Posterior cingulate gyrus (tissue), 11 donors: ENCODE data around the gene MTFR2.
A peak's percentile ranks its signal among the peaks of the same experiment; 100 is the strongest.
"Not testable (repeated sequence)": the region's sequence is repeated elsewhere in the genome, so short reads cannot be mapped to it uniquely, and the experiment has no call there.

Experiments used
- DNase-seq, 10 donors: peaks; one replicate each; pipeline versions ENCODE4 v3.0.0 to v3.0.0-alpha.2; 2020 to 2021; ENCODE audit warnings: mixed read lengths in 3 of 10
- intact Hi-C: fragments of 100-400 bp; cut with DNase I; formaldehyde crosslinking; loops from one replicate; pipeline ENCODE4 v1.15.1; 2023

The MTFR2 gene

GRCh38 chr6:136236466-136237293 lies 13.4 kb downstream of the MTFR2 start:
- no peak for DNase-seq
- intact Hi-C loops: no loop called here

GRCh38 chr6:136235233-136235564 lies 14.9 kb downstream of the MTFR2 start:
- intact Hi-C loops: no loop called here
- DNase-seq: no peak

- no peak for DNase-seq
- intact Hi-C loops: no loop called here
Observed at GRCh38 chr6:136232701-136233100, 17.4 kb downstream of the MTFR2 start.

- intact Hi-C loops: no loop called here
- no peak for DNase-seq
Observed at GRCh38 chr6:136230219-136230853, 19.8 kb downstream of the MTFR2 start.

- intact Hi-C loops: loop anchor here (5.0 kb wide), 1 partner anchor 777 kb away; no protein-coding TSS in a partner anchor
- no peak for DNase-seq
Observed at GRCh38 chr6:136228814-136229213, 21.3 kb downstream of the MTFR2 start.

GRCh38 chr6:136226674-136227377 lies 23.3 kb downstream of the MTFR2 start:
- intact Hi-C loops: loop anchor here (1.0 to 5.0 kb wide), 3 partner anchors 194 to 775 kb away; no protein-coding TSS in a partner anchor
- no peak for DNase-seq

- intact Hi-C loops: loop anchor here (1.0 to 5.0 kb wide), 3 partner anchors 193 to 774 kb away; no protein-coding TSS in a partner anchor
- DNase-seq: peak in 8 of 10 donors; percentile 11 to 85 (median 51)
Observed at GRCh38 chr6:136226027-136226673, 24.0 kb downstream of the MTFR2 start.

GRCh38 chr6:136225496-136225895 lies 24.6 kb downstream of the MTFR2 start:
- intact Hi-C loops: loop anchor here (5.0 kb wide), 1 partner anchor 773 kb away; no protein-coding TSS in a partner anchor
- DNase-seq: no peak

- not testable (repeated sequence) for DNase-seq
- intact Hi-C loops: loop anchor here (5.0 kb wide), 1 partner anchor 773 kb away; no protein-coding TSS in a partner anchor
Observed at GRCh38 chr6:136224974-136225373, 25.1 kb downstream of the MTFR2 start.

- intact Hi-C loops: no loop called here
- DNase-seq: no peak
Observed at GRCh38 chr6:136216503-136217401, 33.4 kb downstream of the MTFR2 start.

- DNase-seq: no peak
- intact Hi-C loops: no loop called here
Observed at GRCh38 chr6:136213853-136214252, 36.3 kb downstream of the MTFR2 start.

GRCh38 chr6:136213012-136213539 lies 37.0 kb downstream of the MTFR2 start:
- intact Hi-C loops: no loop called here

GRCh38 chr6:136212608-136213007 lies 37.5 kb downstream of the MTFR2 start:
- no peak for DNase-seq
- intact Hi-C loops: no loop called here

More at GRCh38 chr6:136213012-136213539, 37.0 kb downstream of the MTFR2 start:
- DNase-seq: no peak

GRCh38 chr6:136210398-136211165 lies 39.5 kb downstream of the MTFR2 start:
- DNase-seq: no peak
- intact Hi-C loops: no loop called here

- intact Hi-C loops: no loop called here
- DNase-seq: no peak
Observed at GRCh38 chr6:136209496-136209895, 40.6 kb downstream of the MTFR2 start.

GRCh38 chr6:136208783-136209182 lies 41.3 kb downstream of the MTFR2 start:
- intact Hi-C loops: no loop called here
- DNase-seq: no peak

GRCh38 chr6:136201732-136202131 lies 48.4 kb downstream of the MTFR2 start:
- intact Hi-C loops: no loop called here
- DNase-seq: no peak

- intact Hi-C loops: no loop called here
- DNase-seq: no peak
Observed at GRCh38 chr6:136192902-136193301, 57.2 kb downstream of the MTFR2 start.
